Superior temporal gyrus (tissue), 1 donor: ENCODE measurements around the gene GARIN5B.
A peak's percentile ranks its signal among the peaks of the same experiment; 100 is the strongest.
"Not testable (repeated sequence)": the region's sequence is repeated elsewhere in the genome, so short reads cannot be mapped to it uniquely, and the experiment has no call there.

Experiments used
- DNase-seq: peaks from one replicate; pipeline ENCODE4 v3.0.0-alpha.2; 2016; ENCODE audit errors: extremely low spot score

The GARIN5B gene

GRCh38 chr19:55362990-55363716 lies at the start of gene GARIN5B:
TSS of gene GARIN5B (minus strand) at chr19:55363260. CDS start at chr19:55363066, 194 bp downstream.
- no peak for DNase-seq

DNA sequence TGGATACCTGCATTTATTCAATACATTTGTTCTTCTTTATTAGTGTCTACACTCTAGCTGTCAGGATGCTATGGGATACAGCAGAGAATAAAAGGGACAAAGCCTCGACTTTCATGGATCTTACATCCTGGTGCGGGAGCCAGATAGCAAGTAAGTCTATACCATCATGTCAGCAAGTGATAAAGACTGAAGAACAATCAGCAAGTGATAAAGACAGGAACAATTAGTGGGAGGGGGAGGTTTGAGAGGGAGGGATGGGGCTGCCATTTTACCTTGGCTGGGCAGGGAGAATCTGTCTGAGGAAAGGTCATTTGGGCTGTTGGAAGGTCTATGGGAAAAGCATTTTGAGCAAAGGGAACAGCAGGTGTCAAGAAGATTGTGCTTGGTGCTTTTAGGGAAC lies 47.1 kb upstream of the GARIN5B start:
- no peak for DNase-seq

- DNase-seq: not testable (repeated sequence)
Observed at GRCh38 chr19:55409179-55409578, 46.1 kb upstream of the GARIN5B start.

DNA sequence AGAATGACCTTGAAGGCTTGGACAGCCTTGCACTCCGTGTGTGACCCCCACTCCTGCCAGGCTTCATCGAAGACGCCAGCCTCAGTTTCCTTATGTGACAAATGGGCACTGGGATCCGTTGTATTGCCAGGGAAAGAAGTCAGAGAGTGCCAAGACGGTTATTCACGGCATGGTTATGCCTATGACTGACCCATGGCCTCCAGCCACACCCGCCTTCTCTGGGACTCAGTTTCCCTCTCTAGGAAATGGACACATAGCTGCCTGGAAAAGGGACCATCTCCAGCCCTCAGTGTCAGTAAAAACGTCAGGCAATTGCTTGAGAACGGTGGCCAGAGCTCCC lies 45.4 kb upstream of the GARIN5B start:
- DNase-seq: no peak

GRCh38 chr19:55407800-55408532 lies 44.9 kb upstream of the GARIN5B start:
- DNase-seq: peak; percentile 99

DNA sequence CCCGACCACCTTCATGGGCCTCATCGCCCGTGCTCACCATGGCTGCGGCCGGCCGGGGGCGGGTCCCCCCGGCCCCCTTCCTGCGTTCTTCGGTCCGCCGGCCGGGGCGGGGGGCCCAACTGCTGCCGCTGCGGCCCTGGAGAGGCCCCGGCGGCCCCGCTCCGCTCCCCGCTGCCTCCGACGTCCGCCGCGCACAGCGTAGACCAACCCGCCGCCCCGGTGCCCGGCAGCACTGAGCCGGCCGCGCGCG lies 44.4 kb upstream of the GARIN5B start, which contains the start of gene UBE2S:
Gene UBE2S, minus strand, starts transcription at position 239 of the 250 bp plus-strand sequence. Its CDS starts 199 bp downstream, at position 40.
- DNase-seq: not testable (repeated sequence)

DNA sequence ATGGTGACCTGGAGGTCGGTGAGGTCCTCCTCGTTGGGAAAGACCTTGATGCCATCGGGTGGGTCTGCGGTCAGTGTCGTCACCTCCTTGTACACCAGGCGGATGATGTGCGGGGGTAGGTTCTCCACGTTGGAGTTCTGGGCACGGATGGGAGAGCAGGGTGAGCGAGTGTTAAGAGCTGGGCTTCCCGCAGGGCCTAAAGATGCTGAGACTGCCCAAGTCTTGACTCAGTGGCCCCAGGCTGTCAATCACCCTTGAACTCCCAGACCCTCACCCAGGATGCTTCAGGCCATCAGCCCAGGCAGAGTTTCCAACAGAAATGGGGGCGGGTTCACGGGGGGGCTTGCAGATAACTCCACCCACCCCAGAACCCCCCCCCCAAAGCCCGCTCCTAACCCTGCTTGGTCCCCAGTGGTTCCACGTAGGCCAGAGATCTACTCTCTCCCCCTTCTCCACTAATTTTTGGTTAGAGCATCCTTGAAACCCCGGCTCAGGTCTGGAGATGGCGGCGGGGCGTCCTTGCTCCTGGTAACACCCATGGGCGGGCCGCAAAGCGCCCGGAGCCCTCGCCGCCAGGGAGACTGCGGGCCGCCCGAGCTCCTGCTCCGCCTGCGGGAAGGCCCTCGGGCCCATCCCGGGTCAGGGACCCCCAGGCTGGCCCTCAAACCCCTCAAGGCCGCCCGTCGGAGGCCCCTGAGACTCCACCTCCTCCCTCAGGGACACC lies 43.9 kb upstream of the GARIN5B start:
- DNase-seq: no peak

DNA sequence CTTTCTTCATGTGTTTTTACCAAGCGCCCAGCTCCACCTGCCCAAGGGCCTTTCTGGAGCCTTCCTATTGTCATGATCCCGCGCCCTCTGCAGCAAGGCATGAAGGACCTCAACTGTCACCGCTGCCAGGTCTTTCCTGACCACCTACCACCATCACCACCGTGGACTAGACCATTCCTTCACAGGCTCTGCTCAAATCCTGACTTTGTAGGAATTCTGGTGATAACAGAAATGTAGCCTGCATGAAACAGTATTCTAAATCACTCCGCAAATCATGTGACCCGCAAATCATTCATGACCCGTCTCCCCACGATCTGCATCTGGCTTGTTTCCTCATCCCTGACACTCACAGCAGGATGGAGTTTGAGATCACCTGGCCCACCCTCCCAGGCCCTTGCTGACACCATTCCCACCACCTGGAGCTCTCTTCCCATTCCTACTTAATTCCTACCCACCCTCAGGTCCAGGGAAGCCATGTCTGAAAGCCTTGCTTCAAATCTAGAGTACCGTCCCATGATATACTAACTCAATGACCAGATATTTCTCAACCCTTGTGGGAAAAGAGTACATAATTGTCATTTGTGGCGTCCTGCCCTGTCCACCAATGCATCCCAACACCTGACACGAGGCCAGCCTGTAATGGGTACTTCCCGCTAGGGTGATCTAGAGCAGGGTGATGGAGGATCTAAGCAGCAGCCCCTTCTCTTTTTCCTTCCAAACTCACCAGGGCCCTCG lies 43.2 kb upstream of the GARIN5B start:
- no peak for DNase-seq

GRCh38 chr19:55405638-55406037 lies 42.6 kb upstream of the GARIN5B start:
- DNase-seq: no peak

DNA sequence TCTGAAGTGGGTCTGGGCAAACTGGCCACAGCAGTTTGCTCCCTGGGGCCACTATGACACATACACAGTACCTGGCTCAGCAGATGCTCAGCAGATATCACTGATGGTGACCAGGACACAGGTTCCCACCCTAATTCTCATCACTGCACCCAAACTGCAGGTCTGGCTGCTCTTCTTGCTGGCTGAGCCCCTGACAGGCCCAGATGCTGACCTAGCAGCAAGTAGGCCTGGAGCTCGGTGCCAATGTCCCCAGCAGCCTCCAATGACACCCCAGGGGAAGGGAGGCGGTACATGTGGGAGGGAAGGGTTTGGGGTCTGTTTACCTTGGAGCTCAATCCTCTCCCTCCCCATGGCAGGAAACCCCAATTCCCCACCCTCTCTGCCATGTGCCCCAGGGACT lies 39.4 kb upstream of the GARIN5B start:
- no peak for DNase-seq

DNA sequence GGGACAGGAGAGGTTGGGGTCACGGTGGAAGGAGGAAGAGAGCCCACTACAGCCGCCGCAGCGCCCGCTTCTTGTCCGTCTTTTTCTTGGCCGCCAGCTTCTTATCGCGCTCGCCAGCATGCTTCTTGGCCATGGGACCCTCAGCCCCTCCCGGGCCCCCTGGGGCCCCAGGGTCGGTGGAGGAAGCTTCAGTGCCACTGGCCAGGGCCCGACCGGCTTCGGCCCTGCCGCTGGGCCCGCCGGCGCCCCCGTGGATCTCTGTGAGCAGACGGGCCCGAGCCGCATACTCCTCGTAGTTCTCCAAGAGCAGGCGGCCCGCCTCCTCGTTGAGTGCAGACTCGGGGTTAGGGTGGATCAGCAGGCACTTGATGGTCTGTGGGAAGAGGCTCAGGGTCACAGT lies 38.3 kb upstream of the GARIN5B start:
- not testable (repeated sequence) for DNase-seq

DNA sequence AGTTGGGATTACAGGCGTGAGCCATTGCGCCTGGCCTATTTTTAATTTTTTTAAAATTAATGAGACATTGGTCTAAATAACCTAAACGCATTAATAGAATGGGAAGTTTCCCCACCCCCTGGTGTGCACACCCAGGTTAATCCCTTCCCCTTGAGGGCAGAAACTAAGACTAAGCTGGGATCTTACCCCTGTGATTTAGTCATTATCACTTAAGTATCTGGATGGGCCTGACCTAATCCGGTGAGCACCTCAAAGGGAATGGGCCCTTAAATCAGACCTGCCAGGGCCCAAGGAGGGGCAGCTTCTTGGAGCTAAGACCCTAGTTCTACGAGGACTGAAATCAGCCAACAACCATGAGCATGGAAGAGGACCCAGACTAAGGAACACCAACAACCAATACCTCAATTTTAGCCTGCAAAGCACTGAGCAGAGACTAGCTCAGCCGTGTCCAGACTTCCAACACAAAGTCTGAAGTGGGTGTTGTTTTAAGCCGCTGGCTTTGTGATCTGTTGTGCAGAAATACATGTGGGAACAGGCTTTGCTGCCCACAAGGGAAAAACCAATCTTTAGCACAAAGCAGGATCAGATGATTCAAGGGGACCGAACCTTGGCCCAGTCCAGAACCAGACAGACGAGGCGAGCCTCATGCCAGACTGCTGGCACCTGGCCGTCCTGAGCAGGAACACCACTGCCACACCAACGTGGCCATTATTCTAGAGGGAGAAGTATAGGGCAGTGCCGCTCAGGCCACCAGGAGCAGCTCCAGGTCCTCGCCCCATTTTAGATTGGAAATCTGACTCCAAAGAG lies 37.4 kb upstream of the GARIN5B start:
- DNase-seq: no peak

- DNase-seq: no peak
Observed at GRCh38 chr19:55398200-55398925, 35.3 kb upstream of the GARIN5B start.

DNA sequence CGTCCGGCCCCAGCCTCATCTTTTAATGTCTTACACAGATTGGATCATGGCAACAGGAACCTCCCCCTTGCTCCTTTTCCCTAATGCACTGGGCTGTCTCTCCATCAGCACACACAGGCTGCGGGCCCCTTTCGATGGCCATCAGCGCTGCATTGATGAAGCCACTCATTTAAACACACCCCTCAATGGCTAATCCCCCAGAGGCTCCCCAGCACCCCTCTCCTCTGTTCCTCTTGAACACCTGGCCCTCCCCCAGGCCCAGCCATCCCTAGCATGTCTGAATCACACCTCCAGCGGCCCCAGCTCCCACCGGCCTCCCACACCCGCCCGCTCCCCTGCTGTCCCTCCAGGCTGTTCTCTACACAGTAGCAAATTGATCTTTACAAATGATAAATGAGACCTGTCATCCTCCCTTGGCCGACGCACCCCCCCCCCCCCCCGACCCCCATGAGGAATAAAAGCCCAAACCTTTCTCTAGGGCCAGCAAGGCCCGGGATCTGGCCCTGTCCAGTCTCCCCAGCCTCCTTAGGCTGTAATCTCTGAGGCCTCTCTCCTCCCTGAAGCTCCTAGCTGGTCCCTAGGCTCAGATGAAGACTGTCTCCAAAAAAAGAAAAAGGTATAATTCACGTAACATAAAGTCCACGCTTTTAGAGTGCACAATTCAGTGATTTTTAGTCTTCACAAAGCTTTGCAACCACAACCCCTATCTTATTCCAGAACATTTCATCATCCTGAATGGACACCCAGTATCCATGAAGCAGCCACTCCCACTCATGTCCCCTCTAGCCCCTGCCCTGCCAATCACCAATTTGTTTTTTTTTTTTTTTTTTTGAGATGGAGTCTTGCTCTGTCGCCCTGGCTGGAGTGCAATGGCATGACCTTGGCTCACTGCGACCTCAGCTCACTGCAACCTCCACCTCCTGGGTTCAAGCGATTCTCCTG lies 30.0 kb upstream of the GARIN5B start:
- DNase-seq: no peak

DNA sequence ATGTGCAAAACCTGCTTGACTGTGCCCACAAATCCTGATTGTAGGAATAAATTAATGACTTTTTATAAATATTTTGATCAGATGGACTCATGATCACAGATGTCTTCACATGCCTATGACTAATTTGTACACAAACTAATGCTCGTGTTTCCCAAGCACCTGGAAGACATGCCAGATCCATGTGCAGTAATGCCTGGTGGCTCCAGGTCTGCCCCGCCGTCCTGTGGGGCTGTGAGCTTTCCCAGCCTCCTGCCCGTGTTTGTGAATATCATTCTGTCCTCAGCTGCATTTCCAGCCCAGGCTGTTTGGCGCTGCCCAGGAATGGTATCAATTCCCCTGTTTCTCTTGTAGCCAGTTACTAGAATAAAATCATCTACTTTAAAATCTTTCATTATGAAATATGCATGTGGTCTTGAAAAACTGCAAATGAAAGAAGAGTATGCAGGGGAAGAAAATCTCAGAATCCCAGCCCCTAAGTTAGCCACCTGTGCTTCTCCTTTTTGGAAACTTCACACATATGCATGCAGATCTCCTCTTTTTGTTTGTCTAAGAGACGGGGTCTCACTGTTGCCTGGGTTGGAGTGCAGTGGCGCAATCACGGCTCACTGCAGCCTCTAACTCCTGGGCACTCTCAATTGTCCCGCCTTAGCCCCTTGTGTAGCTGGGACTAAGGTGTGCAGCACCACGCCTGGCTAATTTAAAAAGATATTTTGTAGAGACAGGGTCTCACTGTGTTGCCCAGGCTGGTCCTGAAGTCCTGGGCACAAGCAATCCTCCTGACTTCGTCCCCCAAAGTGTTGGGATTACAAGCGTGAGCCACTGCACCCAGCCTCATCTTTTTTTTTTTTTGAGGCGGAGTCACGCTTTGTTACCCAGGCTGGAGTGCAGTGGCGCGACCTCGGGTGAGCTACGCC lies 28.9 kb upstream of the GARIN5B start:
- no peak for DNase-seq

DNA sequence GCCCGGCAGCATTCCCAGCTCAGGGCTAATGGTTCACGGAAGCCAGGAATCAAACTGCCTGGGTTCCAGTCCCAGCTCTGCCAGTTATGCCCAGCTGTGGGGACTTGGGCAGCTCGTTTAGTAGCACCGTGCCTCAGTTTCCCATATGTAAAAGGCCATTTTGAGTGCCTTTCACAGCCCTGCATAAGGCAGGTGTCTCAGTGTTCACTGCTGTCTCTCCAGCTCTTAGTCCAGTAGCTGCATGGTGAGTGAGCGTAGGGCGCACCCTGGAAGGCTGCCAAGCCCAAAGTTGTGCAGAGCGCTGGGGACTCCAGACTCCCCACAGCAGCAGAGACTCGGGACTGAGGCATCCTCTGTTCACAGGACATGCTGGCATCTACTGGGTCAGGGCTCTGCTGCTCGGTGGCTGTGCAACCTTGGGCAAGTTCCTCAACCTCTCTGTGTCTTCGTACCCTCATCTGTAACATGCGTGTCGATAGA lies 28.2 kb upstream of the GARIN5B start:
- DNase-seq: no peak

DNA sequence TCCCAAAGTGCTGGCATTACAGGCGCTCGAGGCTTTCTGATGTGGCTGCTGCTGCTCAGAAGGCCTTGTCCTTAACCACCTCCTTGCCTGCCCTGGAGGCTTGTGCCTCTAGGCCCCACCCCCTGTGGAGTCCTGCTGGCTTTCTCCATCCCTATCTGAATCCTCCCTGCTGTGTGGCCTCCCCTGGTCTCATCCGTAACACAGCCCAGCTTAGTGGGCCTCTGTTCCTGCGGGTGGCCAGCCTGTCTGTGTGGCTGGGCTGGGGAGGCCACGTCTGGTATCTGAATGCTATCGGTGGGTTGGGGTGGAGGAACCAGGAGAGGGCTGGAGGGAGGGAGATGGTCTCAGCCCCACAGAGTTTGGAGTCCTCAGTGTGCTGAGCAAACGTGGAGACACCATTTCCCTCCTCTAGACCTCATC lies 27.4 kb upstream of the GARIN5B start:
- DNase-seq: no peak
